Fibroblast of skin of right biceps (primary cell): Measurements from ENCODE around the gene CDK18.
"Not testable (repeated sequence)": the region's sequence is repeated elsewhere in the genome, so short reads cannot be mapped to it uniquely, and the experiment has no call there.

ENCODE experiments used
- DNase-seq: peaks from one replicate; pipeline ENCODE4 v3.0.0-alpha.2; 2013

CDK18 gene

DNA sequence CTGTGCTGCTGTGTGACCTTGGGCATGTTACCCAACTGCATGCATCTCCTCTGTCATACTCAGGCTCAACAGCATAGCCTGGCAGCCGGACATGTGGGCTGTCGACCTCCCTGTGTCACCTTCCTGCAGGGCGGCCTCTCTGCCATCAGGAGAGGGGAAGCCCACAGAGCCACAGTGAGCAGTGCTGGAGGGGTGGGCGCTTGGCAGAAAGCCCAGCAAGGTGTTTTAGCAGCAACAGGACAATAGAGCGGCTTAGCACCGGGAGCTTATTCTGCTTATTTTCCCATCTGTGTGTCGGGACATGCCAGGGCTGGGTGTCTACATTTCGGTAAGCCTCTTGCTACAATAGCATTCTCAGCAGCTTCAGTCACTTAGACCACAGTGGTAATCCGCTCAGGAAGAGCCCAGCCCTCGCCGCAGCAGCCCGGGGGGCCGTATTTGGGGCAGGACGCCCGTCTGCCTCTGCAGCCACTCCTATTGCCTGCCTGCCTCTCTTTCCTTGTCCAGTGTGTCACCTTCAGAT is 22.8 kb upstream of the CDK18 start:
- DNase-seq: no peak

DNA sequence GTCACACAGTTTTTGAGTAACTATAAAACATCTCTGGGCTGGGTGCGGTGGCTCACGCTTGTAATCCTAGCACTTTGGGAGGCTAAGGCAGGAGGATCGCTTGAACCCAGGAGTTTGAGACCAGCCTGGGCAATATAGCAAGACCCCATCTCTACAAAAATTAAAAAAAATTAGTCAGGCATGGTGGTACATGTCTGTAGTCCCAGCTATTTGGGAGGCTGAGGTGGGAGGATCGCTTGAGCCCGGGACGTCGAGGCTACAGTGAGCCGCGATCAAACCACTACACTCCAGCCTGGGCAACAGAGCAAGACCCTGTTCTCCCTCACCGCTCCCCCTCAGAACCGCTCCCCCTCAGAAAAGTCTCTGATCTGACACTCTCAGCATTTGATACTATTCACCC is 21.9 kb upstream of the CDK18 start:
- not testable (repeated sequence) for DNase-seq

GRCh38 chr1:205483372-205483771 is 21.1 kb upstream of the CDK18 start:
- DNase-seq: no peak

DNA sequence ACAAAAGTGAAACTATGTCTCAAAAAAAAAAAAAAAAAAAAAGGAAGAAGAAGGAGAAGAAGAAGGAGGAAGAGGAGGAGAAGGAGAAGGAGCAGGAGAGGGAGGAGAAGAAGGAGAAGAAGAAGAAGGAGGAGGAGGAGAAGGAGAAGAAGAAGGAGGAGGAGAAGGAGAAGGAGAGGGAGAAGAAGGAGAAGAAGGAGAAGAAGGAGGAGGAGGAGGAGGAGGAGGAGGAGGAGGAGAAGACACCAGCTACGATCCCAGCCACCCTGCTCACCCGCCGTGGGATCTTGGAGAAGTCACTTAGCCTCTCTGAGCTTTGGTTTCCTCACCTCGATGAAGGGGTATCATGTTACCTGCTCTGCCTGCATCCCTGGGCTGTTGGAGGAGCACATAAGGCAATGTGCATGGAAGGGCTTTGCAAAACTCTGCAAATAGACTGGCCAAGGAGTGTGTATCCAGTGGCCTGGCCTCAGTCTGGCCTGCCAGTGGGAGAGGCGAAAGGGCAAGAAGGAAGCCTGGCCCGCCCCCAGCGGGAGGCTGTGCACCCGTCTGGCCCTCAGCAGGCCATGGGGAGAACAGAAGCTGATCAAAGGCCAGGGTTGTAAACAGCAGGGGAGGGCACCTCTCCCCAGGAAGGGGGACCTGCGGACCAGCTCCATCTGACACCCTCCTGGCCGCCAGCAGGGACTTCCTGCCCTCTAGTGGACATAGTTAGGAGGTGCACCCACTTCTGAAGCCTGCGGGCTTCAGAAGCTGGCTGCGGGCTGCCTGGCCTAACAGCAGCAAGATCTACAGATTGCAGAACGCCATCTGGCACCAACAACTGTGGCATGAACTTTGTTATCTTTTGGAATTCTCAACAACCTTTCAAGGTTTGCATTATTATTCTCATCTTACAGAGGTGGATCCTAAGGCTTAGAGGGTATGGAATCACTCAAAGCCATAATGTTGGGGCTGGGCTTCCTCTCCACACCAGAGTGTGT is 19.2 kb upstream of the CDK18 start:
- peak; percentile 48 for DNase-seq

GRCh38 chr1:205486258-205486657 is 18.2 kb upstream of the CDK18 start:
- DNase-seq: no peak

- DNase-seq: peak; percentile 55
Measured at GRCh38 chr1:205488074-205488723, 16.3 kb upstream of the CDK18 start.

GRCh38 chr1:205491794-205492193 is 12.7 kb upstream of the CDK18 start:
- no peak for DNase-seq

DNA sequence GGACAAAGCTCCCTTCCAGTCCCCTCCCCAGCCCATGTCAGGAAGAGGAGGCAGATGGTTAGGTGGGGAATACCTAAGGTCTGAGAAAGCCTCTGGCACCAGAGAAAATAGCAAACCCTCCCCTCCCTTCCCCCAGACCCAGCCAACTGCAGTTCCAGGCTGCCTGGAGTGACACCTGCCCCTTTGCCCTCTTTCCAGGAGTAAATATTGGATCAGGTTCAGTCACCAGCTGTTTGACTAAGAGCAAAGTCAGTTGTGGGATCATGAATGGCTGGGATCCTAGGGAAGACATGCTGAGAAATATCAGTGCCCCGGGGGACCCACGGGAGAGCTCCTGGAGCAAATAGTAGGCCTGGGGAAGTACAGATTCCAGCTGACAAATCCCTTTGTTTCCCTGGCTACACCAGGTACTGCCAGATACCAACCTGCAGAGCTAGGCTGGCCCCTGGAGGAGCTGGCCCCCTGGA is 12.2 kb upstream of the CDK18 start:
- DNase-seq: no peak

GRCh38 chr1:205492774-205493173 is 11.7 kb upstream of the CDK18 start:
- no peak for DNase-seq

- peak; percentile 61 for DNase-seq
Measured at GRCh38 chr1:205493241-205494085, 11.0 kb upstream of the CDK18 start.

DNA sequence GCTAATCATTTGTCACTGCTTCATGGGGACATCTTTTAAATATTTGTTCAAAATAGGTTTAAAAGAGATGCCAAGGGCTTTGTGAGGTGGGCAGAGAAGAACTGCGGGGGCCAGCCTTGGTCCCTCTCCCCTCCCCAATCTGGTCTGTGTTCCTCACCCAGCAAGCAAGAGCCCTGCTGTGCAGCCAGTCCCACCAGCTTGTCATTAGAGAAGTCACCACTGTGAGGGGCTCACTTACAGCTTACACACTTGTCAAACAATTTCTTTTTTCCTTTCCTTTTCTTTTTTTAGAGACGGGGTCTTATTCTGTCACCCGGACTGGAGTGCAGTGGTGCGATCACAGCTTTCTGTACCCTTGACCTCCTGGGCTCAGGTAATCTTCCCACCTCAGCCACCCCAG is 10.4 kb upstream of the CDK18 start:
- DNase-seq: no peak

GRCh38 chr1:205495237-205495823 is 9.1 kb upstream of the CDK18 start:
- DNase-seq: no peak

DNA sequence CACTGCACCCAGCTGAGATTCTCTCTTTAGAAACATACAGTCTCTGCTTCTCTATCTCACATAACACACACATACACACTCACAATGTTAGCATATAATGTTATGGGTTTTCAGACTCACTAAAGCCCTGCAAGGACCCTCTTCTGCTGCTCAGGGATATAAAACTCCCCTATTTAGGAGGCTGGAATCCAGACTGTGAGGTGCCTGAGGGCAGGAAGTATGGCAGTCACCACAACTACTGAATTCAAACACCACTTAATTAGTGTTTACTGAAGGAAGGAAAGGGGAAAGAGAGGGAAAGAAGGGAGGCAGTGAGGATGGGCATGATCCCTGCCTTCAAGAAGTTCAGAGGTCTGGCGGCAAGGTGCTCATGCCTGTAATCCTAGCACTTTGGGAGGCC is 7.8 kb upstream of the CDK18 start:
- no peak for DNase-seq

DNA sequence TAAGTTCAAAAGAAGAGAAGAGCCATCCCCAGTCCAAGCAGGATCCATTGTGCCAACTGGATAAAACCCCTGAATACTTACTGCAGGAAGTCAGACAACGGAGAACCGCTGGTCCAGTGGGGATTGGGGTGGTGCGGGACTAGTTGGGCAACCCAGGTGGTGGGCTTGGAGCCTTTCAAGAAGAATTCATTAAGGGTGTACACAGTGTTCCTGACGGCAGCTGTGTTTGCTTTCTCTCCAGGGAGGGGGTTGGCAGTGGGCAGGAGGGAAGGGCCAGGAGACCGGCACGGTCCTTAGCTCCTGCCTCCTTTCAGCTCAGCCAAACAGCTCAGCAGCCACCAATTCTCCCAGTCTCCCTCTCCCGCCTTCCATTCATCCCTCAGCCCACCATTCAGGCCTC is 7.1 kb upstream of the CDK18 start:
- DNase-seq: no peak

DNA sequence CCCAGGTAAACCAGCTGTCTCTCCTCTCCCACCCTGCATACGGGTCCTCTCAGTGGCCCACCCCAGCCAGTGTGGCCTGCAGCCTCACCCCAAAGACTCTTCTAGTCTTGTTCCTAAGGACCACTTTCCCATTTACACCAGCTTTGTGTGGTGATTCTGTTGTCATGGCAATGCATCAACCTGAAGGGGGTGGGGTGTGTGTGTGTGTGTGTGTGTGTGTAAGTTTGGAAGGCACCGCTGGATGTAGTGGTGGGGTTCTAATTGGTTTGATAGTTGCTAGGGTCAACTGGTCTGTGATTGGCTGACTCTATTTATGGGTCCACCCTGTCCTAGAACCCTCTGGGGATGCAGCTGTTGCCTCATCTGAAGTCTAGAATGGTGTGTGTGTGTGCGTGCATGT is 4.7 kb upstream of the CDK18 start:
- DNase-seq: no peak

- DNase-seq: no peak
Measured at GRCh38 chr1:205500240-205501233, 3.9 kb upstream of the CDK18 start.

DNA sequence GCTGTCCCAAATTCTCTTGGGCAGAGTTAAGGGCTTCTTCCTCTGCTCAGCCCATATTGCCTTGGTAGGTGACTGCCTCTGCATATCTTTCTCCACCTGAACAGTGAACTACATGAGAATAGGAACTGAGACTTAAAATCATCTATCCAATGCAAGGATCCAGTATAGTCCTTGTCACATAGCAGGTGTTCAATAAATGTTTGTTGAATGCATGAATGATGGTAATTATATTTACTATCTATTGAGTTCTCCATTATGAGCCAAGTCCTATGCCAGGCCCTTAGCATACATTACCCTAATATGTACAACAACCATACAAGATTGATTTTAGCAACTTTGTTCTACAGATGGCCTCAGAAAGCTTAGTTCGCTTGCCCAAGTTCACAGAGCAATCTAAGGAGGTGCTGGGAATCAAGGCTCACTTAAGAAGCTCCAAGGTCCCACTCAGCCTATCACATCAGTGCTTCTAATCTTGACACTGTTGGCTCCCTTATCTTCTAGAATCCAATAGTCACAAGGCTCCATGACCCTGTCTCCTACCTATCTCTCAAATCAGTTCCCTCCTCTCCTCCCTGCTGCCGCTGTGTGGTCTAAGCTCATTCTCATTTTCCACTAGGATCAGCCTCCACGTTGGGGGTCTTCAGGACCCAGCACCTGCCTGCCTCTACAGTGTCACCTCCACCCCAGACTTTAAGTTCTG is 2.2 kb upstream of the CDK18 start:
- no peak for DNase-seq

DNA sequence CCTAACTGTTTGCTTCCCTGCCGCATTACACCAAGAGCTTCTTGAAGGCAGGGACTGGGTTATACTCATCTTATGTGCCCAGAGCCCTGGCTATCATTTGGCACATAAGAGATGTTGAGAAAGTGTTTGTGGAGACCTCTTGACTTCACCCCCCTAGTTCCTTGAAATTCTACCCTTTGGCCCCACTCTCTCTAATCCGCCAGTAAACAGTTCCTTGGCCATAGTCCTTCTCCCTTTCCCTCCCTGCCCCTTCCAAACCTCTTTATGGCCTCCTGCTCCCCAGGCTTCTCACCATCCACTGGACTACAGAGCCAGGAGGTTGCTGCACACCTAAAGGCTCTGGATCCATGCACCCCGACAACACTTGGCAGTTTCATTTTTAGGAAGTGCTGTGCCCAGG is 1.5 kb upstream of the CDK18 start:
- DNase-seq: no peak

DNA sequence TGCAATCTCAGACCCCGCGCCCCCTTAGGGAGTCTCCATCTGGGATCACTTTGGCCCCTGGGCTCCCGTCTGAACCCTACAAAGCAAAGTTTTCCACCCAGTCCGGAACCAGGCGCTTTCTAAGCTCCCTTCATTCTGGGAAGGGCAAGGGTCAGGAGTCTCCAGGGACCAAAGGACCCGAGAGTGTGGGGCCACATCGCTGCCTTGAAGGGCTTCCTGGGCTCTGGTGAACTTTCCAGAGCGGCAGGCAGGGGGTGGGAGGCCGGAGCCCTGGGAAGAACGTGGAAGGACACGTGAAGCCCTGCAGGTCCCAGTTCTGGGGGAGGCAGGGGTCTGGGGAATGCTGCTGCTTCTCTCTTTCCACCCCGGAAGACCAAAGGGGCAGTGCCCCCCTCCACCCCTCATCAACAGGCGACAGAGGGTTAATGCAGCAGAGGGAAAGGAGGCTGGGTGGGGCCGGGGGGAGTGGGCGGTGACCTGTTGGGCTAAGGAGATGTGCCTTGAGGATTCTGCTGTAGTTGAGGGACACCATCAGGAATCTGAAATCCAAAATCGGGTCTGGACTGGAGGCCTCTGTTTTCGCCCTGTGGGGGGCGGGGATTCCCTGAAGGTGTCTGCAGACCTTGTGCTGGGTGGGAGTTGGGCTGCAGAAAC is 734 bp downstream of the CDK18 start:
- no peak for DNase-seq

DNA sequence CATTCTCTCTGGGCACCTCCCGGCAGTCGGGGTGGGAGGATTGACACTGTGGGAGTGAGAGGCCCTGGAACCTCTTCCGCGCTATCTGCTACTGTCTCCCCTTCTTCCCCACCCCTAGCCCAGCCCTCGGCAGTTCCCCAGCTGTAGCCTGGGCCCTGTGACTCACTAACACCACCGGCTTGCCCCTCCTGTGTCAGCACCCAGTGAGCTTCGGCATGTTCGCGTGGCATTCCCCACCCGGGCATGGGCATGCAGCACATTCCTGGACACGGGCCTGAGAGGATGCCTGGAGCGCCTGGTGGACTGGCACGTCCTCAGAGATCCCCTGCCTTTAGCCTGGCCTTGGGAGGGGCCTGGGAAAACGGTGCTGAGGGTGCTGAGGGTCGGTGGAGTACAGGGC is 1.3 kb downstream of the CDK18 start:
- peak; percentile 21 for DNase-seq
